Measurements from ENCODE around the gene OSBPL10. TPM values are rescaled to one million over a fixed set of nuclear protein-coding genes. Genes with fewer than 3 reads are reported as not detected.

OSBPL10 gene
- total RNA-seq, 4 donors from 2014 or later, result 12.5 to 38.3 (median 22.7) TPM

DNA sequence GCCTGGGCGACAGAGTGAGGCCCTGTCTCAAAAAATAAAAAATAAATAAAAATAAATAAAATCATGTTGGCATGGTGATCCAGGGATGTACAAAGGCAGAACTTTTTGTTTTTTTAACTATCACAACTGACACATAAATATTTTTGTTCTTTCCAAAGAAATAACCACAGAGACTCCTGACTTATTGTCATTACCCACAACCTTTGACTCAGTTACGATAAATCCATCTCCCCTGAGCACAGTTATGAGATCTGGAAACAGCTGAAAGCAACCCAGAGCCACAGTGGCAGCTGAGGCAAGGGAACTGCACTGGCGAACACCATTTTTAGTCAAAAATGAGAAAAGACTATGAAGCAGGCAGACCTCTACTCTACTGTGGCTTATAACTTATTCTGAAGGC lies 24.0 kb downstream of the OSBPL10 start:
- 80% methylated on average over 3 of the region's 3 CpGs for WGBS
- H3K27ac ChIP-seq, result no peak overlapping the region
- no peaks in the 10 kb centered on the region for H3K36me3 ChIP-seq

DNA sequence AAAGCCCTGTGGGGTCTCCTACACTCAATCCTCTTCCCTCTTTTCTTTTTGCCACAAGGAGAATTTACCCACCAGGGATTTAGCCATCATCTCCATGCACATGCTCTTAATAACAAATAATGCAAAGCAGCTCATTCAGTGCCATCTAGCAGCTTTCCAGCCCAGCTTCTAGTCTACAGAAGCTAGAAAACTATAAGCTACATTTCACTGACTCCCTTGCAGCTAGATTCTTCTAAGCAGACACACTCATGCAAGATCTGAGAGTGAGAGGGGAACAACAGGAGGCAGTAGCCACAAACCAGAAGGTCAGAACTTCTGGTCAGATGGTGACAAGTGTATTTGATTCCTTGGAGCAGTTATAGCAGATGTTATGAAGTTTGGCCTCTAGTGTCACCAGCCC lies 25.5 kb downstream of the OSBPL10 start:
- H3K27ac ChIP-seq, result no peak overlapping the region
- TF ChIP-seq POLR2AphosphoS5 (IDR thresholded peaks at IDR 0.05), result no peak
- H3K9me3 ChIP-seq, result no peaks in the 10 kb centered on the region
- H3K36me3 ChIP-seq, result no peaks in the 10 kb centered on the region
- no peak for DNase-seq (ENCODE audit: low spot score in 2 of 2)
- no peak overlapping the region for H3K4me3 ChIP-seq
- H3K27me3 ChIP-seq, result no peaks in the 10 kb centered on the region
- H3K4me1 ChIP-seq, result peaks cover 35% of the 10 kb centered on the region

More for the DNA sequence above, 24.0 kb downstream of the OSBPL10 start:
- Histone ChIP-seq H3K27me3 (no peaks in the 10 kb centered on the region), H3K4me1 (peaks cover 37% of the 10 kb centered on the region), H3K4me3 (no peak overlapping the region), H3K9me3 (no peaks in the 10 kb centered on the region)
- no peak for TF ChIP-seq EP300 (IDR thresholded peaks at IDR 0.05)
- TF ChIP-seq, protein P1, sequence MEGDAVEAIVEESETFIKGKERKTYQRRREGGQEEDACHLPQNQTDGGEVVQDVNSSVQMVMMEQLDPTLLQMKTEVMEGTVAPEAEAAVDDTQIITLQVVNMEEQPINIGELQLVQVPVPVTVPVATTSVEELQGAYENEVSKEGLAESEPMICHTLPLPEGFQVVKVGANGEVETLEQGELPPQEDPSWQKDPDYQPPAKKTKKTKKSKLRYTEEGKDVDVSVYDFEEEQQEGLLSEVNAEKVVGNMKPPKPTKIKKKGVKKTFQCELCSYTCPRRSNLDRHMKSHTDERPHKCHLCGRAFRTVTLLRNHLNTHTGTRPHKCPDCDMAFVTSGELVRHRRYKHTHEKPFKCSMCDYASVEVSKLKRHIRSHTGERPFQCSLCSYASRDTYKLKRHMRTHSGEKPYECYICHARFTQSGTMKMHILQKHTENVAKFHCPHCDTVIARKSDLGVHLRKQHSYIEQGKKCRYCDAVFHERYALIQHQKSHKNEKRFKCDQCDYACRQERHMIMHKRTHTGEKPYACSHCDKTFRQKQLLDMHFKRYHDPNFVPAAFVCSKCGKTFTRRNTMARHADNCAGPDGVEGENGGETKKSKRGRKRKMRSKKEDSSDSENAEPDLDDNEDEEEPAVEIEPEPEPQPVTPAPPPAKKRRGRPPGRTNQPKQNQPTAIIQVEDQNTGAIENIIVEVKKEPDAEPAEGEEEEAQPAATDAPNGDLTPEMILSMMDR (IDR thresholded peaks at IDR 0.05), result no peak
- DNase-seq (ENCODE audit: low spot score in 2 of 2), result no peak

DNA sequence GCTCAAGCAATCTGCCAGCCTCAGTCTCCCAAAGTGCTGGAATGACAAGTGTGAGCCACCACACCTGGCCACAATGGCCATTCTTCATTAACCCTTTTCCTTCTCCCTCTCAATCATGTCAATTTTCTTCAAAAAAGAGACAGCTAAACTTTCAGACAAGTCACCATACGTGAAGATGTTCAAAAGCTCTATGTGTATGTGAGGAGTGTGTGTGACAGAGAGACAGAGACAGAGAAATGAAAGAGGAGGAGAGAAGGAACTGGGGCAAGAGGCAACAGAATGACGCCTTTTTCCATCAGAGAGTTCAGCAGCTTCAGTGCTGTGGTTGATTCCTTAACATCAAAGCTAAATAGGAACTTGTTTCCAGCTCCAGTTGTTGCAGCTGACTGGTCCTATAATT lies 27.4 kb downstream of the OSBPL10 start:
- peaks cover 15% of the 10 kb centered on the region for H3K4me1 ChIP-seq
- no peak overlapping the region for H3K4me3 ChIP-seq
- no peak for TF ChIP-seq EP300 (IDR thresholded peaks at IDR 0.05)
- no peak for TF ChIP-seq POLR2A (IDR thresholded peaks at IDR 0.05)
- no peak for TF ChIP-seq POLR2AphosphoS5 (IDR thresholded peaks at IDR 0.05)
- TF ChIP-seq, protein P1 (IDR thresholded peaks at IDR 0.05), result no peak
- WGBS, result 87% methylated on average over 2 of the region's 2 CpGs
- no peak for DNase-seq (ENCODE audit: low spot score in 2 of 2)
- H3K27me3 ChIP-seq, result no peaks in the 10 kb centered on the region
- H3K27ac ChIP-seq, result no peak overlapping the region
- no peaks in the 10 kb centered on the region for H3K9me3 ChIP-seq
- H3K36me3 ChIP-seq, result no peaks in the 10 kb centered on the region

DNA sequence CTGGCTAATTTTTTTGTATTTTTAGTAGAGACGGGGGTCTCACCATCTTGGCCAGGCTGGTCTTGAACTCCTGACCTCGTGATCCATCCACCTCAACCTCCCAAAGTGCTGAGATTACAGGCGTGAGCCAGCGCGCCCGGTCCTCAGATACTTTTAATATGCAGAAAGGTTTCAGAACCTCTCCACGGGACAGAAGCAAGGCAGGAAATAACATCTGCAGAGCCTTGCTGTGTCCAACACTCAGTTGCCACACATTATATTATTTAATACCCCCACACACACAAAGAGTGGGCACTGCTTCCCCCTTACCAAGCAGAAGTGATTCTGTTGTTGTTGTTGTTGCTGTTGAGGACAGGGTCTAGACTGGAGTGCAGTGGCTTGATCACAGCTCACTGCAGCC lies 28.0 kb downstream of the OSBPL10 start:
- Histone ChIP-seq H3K27me3 (no peaks in the 10 kb centered on the region), H3K4me3 (no peak overlapping the region), H3K9me3 (no peaks in the 10 kb centered on the region), H3K36me3 (no peaks in the 10 kb centered on the region), H3K4me1 (peaks cover 15% of the 10 kb centered on the region), H3K27ac (no peak overlapping the region)
- DNase-seq (ENCODE audit: low spot score in 2 of 2), result no peak
- 91% methylated on average over 5 of the region's 7 CpGs for WGBS
- TF ChIP-seq EP300 (IDR thresholded peaks at IDR 0.05) (no peak), POLR2AphosphoS5 (IDR thresholded peaks at IDR 0.05) (no peak), POLR2A (IDR thresholded peaks at IDR 0.05) (no peak)
- TF ChIP-seq, protein P1 (IDR thresholded peaks at IDR 0.05), result no peak

DNA sequence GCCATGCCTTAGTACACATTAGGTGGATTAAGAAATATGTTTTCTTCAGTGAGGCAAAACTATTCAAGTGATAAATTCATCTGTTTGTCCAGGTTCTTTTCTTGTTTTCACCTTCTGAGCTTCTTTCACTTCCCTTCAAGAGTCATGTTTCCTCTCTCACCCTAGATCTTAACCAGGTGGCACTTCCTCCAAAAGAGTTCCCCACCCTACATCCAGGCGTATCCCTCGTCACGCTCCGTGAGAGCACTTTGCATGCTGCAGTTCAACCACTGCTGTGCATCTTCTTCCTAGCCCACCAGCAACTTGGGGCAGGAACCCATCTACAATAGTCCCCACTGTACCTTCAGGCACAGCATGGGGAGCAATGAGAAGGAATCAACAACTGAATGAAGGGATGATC lies 28.9 kb downstream of the OSBPL10 start:
- WGBS, result 85% methylated on average over 4 of the region's 4 CpGs
- DNase-seq (ENCODE audit: low spot score in 2 of 2), result no peak

More for the DNA sequence above, 28.9 kb downstream of the OSBPL10 start:
- Histone ChIP-seq H3K4me3 (no peak overlapping the region), H3K36me3 (no peaks in the 10 kb centered on the region), H3K27me3 (no peaks in the 10 kb centered on the region), H3K9me3 (no peaks in the 10 kb centered on the region), H3K27ac (no peak overlapping the region), H3K4me1 (peaks cover 16% of the 10 kb centered on the region)
- TF ChIP-seq, protein P1 (IDR thresholded peaks at IDR 0.05), result no peak
- no peak for TF ChIP-seq EP300 (IDR thresholded peaks at IDR 0.05)
- TF ChIP-seq POLR2A (IDR thresholded peaks at IDR 0.05), result no peak
- no peak for TF ChIP-seq POLR2AphosphoS5 (IDR thresholded peaks at IDR 0.05)
